K562 treated with DMSO at 1 percent for 12 hours (cell line): ENCODE data around the gene STEAP4. TPM values are rescaled to one million over a fixed set of nuclear protein-coding genes. Genes with fewer than 3 reads are reported as not detected.

Experiments used
- total RNA-seq: library from RNA; unstranded; fragments of 300-600 nt; gene quantifications from 2 replicates; pipeline ENCODE4 v1.2.3, GENCODE V29; 2022; ENCODE audit not compliant: insufficient read depth

STEAP4 gene
- total RNA-seq: not detected in 2 replicates

DNA sequence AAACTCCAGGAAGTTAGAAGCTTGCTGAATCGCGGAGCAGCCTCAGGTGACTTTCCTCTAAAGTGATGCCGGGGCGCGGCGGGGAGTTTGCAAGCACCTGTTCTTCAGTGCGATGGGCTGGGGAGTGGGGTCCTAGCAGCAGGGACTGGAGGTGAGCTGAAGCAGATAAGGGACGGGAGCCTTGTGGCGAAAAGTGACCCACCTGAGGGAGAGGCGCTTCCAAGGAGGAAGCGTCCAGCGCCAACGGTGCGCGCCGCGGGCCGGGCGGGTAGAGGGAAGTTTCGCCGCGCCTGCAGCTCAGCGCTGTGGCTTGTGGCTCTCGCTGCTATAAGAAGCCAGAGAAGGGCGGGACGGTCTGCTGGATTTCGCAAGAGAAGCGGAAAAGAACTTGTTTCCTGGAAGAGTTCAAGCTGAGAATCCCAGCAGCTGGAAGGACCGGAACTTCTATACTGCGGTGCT lies at the start of gene STEAP4:
Gene STEAP4 (minus strand): TSS at position 305 of the 459 bp plus-strand sequence. CDS start 22,625 bp downstream, outside the sequence.

Other genes starting within 250 kb of the STEAP4 start
- 57.8 and 62.9 TPM in 2 replicates for gene SRI, start 86.9 kb downstream of the STEAP4 start, total RNA-seq